Measurements from ENCODE around the gene RGMA. TPM values are rescaled to one million over a fixed set of nuclear protein-coding genes. Genes with fewer than 3 reads are reported as not detected.

RGMA gene
- total and polyA plus RNA-seq, 2 of the 8 experiments (the other 6 are each of a cell fraction or from before 2014, with no cell fraction given): 19.9 to 39.8 TPM

GRCh38 chr15:93034512-93034911, 54.5 kb downstream of the RGMA start (continued):
- TF ChIP-seq SUZ12 (IDR thresholded peaks at IDR 0.05; ENCODE audit: low read length): no peak
- no peak for TF ChIP-seq CEBPB (IDR thresholded peaks at IDR 0.05; ENCODE audit: low read depth, low read length)
- no peak for TF ChIP-seq GTF2F1 (IDR thresholded peaks at IDR 0.05; ENCODE audit: borderline replicate concordance, low read depth, low read length)

All from H1 (cell line).